ENCODE results near the gene FAM110D.
A peak's percentile ranks its signal among the peaks of the same experiment; 100 is the strongest.

Gene FAM110D

DNA sequence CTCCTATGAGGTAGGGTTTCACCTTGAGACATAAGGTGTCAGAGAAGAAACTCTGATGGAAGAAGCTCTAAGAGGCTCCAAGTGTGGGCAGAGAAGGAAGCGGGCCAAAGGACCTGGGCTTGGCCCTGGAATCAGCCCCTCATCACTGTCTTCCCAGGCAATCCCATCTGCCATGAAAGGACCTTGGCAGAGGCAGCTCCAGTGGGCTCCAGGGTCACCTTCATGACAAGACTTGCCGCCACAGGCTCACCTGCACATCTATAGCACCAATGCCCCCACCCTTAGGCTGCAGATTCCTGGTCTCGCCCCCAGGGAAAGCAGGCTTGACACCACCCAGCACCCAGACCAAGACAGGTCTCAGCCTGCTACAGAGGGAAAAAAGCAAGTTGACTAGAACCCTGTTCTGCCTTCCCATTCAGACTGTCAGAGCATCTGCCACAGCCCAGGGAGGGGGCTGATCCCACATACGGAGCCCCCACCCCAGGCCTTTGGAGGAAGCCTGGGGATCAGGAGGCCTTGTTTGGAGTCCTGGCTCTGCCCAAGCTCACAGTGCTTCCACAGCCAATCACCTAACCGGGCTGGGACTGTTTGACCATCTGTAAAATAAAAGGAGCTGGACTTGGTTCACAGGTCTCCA lies 490 bp upstream of the FAM110D start:
- no peaks in the 10 kb centered on the region for H3K36me3 ChIP-seq
- H3K4me3 ChIP-seq (ENCODE audit: low read depth in 1 of 2, low read length in 1 of 2), result no peak overlapping the region
- TF ChIP-seq, protein P1, sequence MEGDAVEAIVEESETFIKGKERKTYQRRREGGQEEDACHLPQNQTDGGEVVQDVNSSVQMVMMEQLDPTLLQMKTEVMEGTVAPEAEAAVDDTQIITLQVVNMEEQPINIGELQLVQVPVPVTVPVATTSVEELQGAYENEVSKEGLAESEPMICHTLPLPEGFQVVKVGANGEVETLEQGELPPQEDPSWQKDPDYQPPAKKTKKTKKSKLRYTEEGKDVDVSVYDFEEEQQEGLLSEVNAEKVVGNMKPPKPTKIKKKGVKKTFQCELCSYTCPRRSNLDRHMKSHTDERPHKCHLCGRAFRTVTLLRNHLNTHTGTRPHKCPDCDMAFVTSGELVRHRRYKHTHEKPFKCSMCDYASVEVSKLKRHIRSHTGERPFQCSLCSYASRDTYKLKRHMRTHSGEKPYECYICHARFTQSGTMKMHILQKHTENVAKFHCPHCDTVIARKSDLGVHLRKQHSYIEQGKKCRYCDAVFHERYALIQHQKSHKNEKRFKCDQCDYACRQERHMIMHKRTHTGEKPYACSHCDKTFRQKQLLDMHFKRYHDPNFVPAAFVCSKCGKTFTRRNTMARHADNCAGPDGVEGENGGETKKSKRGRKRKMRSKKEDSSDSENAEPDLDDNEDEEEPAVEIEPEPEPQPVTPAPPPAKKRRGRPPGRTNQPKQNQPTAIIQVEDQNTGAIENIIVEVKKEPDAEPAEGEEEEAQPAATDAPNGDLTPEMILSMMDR (IDR thresholded peaks at IDR 0.05), result no peak
- no peaks in the 10 kb centered on the region for H3K9me3 ChIP-seq
- peaks cover 96% of the 10 kb centered on the region for H3K27me3 ChIP-seq
- no peak overlapping the region for H3K27ac ChIP-seq
- H3K4me1 ChIP-seq (ENCODE audit: control insufficient read depth in 1 of 2, insufficient read depth in 1 of 2, low read depth in 1 of 2, low read length in 1 of 2), result peaks cover 13 to 26% of the 10 kb centered on the region in 2 experiments

DNA sequence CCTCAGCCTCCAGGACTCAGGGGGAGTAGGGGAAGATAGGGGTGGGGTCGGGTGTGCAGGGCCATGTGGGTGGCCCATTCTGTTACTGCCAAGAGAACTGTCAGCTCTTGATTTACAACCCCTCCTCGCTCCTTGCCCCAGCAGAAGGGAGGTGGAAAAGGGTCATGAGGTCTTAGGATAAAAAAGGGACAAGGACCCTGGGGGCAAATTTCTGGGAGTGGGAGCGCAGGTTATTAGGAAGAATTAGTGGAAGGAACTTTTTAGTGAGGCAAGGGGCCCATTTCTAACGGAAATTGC lies 812 bp downstream of the FAM110D start:
- H3K27me3 ChIP-seq, result peaks cover 99% of the 10 kb centered on the region
- H3K4me3 ChIP-seq (ENCODE audit: low read depth in 1 of 2, low read length in 1 of 2), result no peak overlapping the region
- H3K4me1 ChIP-seq (ENCODE audit: control insufficient read depth in 1 of 2, insufficient read depth in 1 of 2, low read depth in 1 of 2, low read length in 1 of 2), result peaks cover 11 to 25% of the 10 kb centered on the region in 2 experiments
- no peaks in the 10 kb centered on the region for H3K36me3 ChIP-seq
- no peaks in the 10 kb centered on the region for H3K9me3 ChIP-seq
- H3K27ac ChIP-seq, result no peak overlapping the region
- TF ChIP-seq, protein P1 (IDR thresholded peaks at IDR 0.05), result no peak

DNA sequence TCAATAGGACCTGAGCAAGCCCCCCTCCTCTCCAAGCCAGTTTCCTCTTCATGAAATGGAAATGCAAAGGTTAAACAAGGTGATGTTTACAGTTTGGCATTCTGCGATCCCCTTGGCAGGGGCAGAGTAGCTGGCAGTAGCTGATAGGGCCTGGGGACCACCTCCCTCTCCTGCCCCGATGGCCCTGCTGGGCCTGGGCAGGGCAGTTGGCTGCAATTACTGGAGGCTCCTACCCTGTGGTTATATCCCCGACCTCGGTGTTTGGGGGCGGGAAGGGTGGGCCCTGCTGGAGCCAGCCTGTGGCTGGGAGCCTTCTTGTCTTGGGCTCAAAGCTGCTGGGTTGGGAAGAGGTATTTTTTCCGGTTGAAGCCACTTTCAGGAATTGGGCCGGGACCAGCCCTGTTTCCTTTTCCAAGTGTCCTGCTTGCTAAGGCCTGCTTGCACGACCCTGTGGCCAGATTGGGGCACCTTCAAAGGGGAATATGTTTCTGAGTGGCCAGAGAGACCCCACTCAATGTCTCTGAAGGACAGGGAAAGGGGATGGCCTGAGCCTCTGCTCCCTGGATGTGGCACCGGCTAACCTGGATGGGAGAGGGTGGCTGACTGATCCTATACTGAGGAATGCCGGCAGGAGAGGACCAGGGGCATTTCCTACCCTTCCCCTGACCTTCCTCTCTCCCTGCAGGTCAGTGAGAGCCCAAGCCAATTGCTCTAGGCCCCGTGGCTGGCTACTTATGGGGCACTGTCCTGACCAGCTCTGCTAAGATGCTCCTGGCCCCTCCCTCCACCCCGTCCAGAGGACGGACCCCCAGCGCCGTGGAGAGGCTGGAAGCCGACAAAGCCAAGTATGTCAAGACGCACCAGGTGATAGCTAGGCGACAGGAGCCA lies 1.9 kb downstream of the FAM110D start:
- Histone ChIP-seq H3K9me3 (no peaks in the 10 kb centered on the region), H3K27me3 (peaks cover 99% of the 10 kb centered on the region), H3K27ac (no peak overlapping the region), H3K36me3 (no peaks in the 10 kb centered on the region), H3K4me3 (ENCODE audit: low read depth in 1 of 2, low read length in 1 of 2) (peak overlapping the region in 1 of 2 experiments; percentile 56), H3K4me1 (ENCODE audit: control insufficient read depth in 1 of 2, insufficient read depth in 1 of 2, low read depth in 1 of 2, low read length in 1 of 2) (peaks cover 11 to 25% of the 10 kb centered on the region in 2 experiments)
- TF ChIP-seq, protein P1 (IDR thresholded peaks at IDR 0.05), result no peak

DNA sequence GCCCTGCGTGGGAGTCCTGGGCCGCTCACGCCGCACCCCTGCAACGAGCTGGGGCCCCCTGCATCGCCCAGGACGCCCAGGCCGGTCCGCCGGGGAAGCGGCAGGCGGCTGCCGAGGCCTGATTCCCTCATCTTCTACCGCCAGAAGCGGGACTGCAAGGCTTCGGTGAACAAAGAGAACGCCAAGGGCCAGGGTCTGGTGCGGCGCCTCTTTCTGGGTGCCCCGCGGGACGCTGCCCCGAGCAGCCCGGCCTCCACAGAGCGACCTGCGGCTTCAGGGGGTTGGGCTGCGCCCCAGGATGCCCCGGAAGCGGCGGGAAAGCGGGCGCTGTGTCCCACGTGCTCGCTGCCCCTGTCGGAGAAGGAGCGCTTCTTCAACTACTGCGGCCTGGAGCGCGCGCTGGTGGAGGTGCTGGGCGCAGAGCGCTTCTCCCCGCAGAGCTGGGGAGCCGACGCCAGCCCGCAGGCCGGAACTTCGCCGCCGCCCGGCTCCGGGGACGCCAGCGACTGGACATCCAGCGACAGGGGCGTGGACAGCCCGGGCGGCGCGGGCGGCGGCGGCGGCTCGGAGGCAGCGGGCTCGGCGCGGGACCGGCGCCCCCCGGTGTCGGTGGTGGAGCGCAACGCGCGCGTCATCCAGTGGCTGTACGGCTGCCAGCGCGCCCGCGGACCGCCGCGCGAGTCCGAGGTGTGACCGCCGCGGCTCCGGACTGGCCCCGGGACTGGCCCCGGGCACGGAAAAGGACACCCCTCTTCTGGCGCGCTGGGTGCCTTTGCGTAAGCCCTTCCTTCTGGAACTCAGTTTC lies 2.7 kb downstream of the FAM110D start:
- TF ChIP-seq, protein P1 (IDR thresholded peaks at IDR 0.05), result no peak
- peaks cover 99% of the 10 kb centered on the region for H3K27me3 ChIP-seq
- H3K4me1 ChIP-seq (ENCODE audit: control insufficient read depth in 1 of 2, insufficient read depth in 1 of 2, low read depth in 1 of 2, low read length in 1 of 2), result peaks cover 11 to 25% of the 10 kb centered on the region in 2 experiments
- no peaks in the 10 kb centered on the region for H3K36me3 ChIP-seq
- H3K27ac ChIP-seq, result no peak overlapping the region
- H3K9me3 ChIP-seq, result no peaks in the 10 kb centered on the region
- H3K4me3 ChIP-seq (ENCODE audit: low read depth in 1 of 2, low read length in 1 of 2), result peak overlapping the region; percentile 33 to 56

DNA sequence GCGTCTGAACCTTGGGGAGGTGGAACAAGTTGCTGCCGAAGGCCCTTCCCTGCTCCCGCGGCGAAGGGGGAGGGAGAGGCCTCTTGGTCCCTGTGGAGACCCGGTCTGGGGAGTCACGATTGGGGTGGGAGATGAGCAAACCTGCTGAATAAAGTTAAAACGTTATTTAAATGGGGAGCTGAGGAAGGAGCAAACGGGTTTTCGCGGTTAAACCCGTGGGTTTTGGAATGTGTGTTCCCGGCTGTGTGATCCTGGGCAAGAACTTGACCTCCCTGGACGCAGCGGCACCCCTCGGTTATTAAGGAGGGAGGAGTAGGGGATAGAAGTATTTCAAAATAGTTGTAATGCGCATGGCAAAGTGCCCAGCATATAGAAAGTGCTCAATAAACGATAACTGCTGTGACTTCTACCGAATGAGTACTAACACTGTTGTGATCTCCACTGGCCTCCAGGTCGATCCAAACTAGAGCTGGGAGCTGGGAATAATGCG lies 3.4 kb downstream of the FAM110D start:
- H3K9me3 ChIP-seq, result no peaks in the 10 kb centered on the region
- H3K4me1 ChIP-seq (ENCODE audit: control insufficient read depth in 1 of 2, insufficient read depth in 1 of 2, low read depth in 1 of 2, low read length in 1 of 2), result peaks cover 11 to 25% of the 10 kb centered on the region in 2 experiments
- TF ChIP-seq, protein P1 (IDR thresholded peaks at IDR 0.05), result no peak
- H3K36me3 ChIP-seq, result no peaks in the 10 kb centered on the region
- H3K27ac ChIP-seq, result no peak overlapping the region
- H3K27me3 ChIP-seq, result peaks cover 96% of the 10 kb centered on the region
- peak overlapping the region; percentile 33 to 56 for H3K4me3 ChIP-seq (ENCODE audit: low read depth in 1 of 2, low read length in 1 of 2)

Measured in neutrophil (primary cell).